IPS DF 6.9 (cell line): ENCODE measurements around the gene METTL22.

Experiments
- DNase-seq: peaks from one replicate; pipeline ENCODE4 v3.0.0-alpha.2; 2013; ENCODE audit warnings: low read depth, low spot score
- H3K27ac ChIP-seq: one replicate; pipeline ENCODE4 v1.5.1; 2013; ENCODE audit warnings: low read length, control low read depth
- H3K27me3 ChIP-seq: 2 replicates; pipeline ENCODE4 v1.6.1; 2013; ENCODE audit warnings: mild to moderate bottlenecking, low read length; ENCODE audit not compliant: control insufficient read depth, insufficient read depth
- H3K36me3 ChIP-seq: 2 replicates; pipeline ENCODE4 v1.6.1; 2013; ENCODE audit warnings: low read length; ENCODE audit not compliant: control insufficient read depth, insufficient read depth
- H3K4me1 ChIP-seq: 2 replicates; pipeline ENCODE4 v1.6.1; 2013; ENCODE audit warnings: low read length; ENCODE audit not compliant: control insufficient read depth, insufficient read depth
- H3K4me3 ChIP-seq: 2 replicates; pipeline ENCODE4 v1.5.1; 2013; ENCODE audit warnings: mild to moderate bottlenecking, low read length
- H3K9me3 ChIP-seq: 2 replicates; pipeline ENCODE4 v1.6.1; 2013; ENCODE audit warnings: low read length, inconsistent platforms; ENCODE audit not compliant: control insufficient read depth, insufficient read depth
- WGBS: extraction: QIAGEN DNeasy Blood & Tissue Kit; methylation state at CpG from one replicate; pipeline ENCODE4 v1.1.7; 2013; ENCODE audit warnings: mixed read lengths, missing lambda C conversion rate; ENCODE audit not compliant: insufficient read length, insufficient coverage; 5-methylcytosine and 5-hydroxymethylcytosine counted together

The METTL22 gene

GRCh38 chr16:8632675-8633182 lies 11.2 kb downstream of the METTL22 start:
- H3K4me1 ChIP-seq: no peaks in the 10 kb centered on the region
- WGBS: no CpG with 5 or more reads among the region's 5 CpGs
- H3K9me3 ChIP-seq: no peaks in the 10 kb centered on the region
- no peak overlapping the region for H3K27ac ChIP-seq
- no peaks in the 10 kb centered on the region for H3K27me3 ChIP-seq
- DNase-seq: no peak
- H3K36me3 ChIP-seq: peaks cover 30% of the 10 kb centered on the region
- H3K4me3 ChIP-seq: no peak overlapping the region

- Histone ChIP-seq H3K36me3 (peaks cover 28% of the 10 kb centered on the region; the same call in 1 of the 2 replicates), H3K27ac (no peak overlapping the region), H3K4me1 (no peaks in the 10 kb centered on the region), H3K9me3 (no peaks in the 10 kb centered on the region), H3K27me3 (no peaks in the 10 kb centered on the region), H3K4me3 (no peak overlapping the region)
- WGBS: no CpG with 5 or more reads among the region's 18 CpGs
- no peak for DNase-seq
Observed at GRCh38 chr16:8634991-8635736, 13.7 kb downstream of the METTL22 start.

- no peaks in the 10 kb centered on the region for H3K27me3 ChIP-seq
- no peak overlapping the region for H3K27ac ChIP-seq
- H3K9me3 ChIP-seq: no peaks in the 10 kb centered on the region
- peaks cover 48% of the 10 kb centered on the region for H3K36me3 ChIP-seq
- H3K4me1 ChIP-seq: no peaks in the 10 kb centered on the region
- WGBS: no CpG with 5 or more reads among the region's 13 CpGs
- DNase-seq: no peak
- no peak overlapping the region for H3K4me3 ChIP-seq
Observed at GRCh38 chr16:8639694-8640093, 18.2 kb downstream of the METTL22 start.

- Histone ChIP-seq H3K9me3 (no peaks in the 10 kb centered on the region), H3K36me3 (peaks cover 57% of the 10 kb centered on the region), H3K27me3 (no peaks in the 10 kb centered on the region), H3K4me3 (no peak overlapping the region), H3K4me1 (no peaks in the 10 kb centered on the region), H3K27ac (no peak overlapping the region)
- WGBS: no CpG with 5 or more reads among the region's 9 CpGs
- no peak for DNase-seq
Observed at GRCh38 chr16:8641671-8642070, 20.2 kb downstream of the METTL22 start.

- WGBS: no CpG with 5 or more reads among the region's 16 CpGs
- H3K4me3 ChIP-seq: no peak overlapping the region
- no peak for DNase-seq
- H3K27me3 ChIP-seq: no peaks in the 10 kb centered on the region
- H3K9me3 ChIP-seq: no peaks in the 10 kb centered on the region
- no peaks in the 10 kb centered on the region for H3K4me1 ChIP-seq
- no peak overlapping the region for H3K27ac ChIP-seq
- H3K36me3 ChIP-seq: peaks cover 62% of the 10 kb centered on the region
Observed at GRCh38 chr16:8642146-8642545, 20.6 kb downstream of the METTL22 start.

- Histone ChIP-seq H3K36me3 (peaks cover 61% of the 10 kb centered on the region), H3K27ac (no peak overlapping the region), H3K4me3 (no peak overlapping the region), H3K4me1 (no peaks in the 10 kb centered on the region), H3K9me3 (no peaks in the 10 kb centered on the region), H3K27me3 (no peaks in the 10 kb centered on the region)
- no CpG with 5 or more reads among the region's 29 CpGs for WGBS
- DNase-seq: no peak
Observed at GRCh38 chr16:8644211-8645140, 23.0 kb downstream of the METTL22 start.

GRCh38 chr16:8645141-8645521 lies 23.6 kb downstream of the METTL22 start:
- Histone ChIP-seq H3K36me3 (peaks cover 58% of the 10 kb centered on the region), H3K27me3 (no peaks in the 10 kb centered on the region), H3K27ac (no peak overlapping the region), H3K4me3 (no peak overlapping the region), H3K4me1 (no peaks in the 10 kb centered on the region), H3K9me3 (no peaks in the 10 kb centered on the region)
- DNase-seq: no peak
- WGBS: no CpG with 5 or more reads among the region's 11 CpGs

- Histone ChIP-seq H3K4me3 (no peak overlapping the region), H3K9me3 (no peaks in the 10 kb centered on the region), H3K27ac (no peak overlapping the region), H3K36me3 (peaks cover 57% of the 10 kb centered on the region), H3K4me1 (no peaks in the 10 kb centered on the region), H3K27me3 (no peaks in the 10 kb centered on the region)
- WGBS: no CpG with 5 or more reads among the region's 13 CpGs
- no peak for DNase-seq
Observed at GRCh38 chr16:8645831-8646230, 24.3 kb downstream of the METTL22 start.

GRCh38 chr16:8646326-8647053 lies 25.0 kb downstream of the METTL22 start:
- Histone ChIP-seq H3K27ac (no peak overlapping the region), H3K27me3 (no peaks in the 10 kb centered on the region), H3K4me1 (no peaks in the 10 kb centered on the region), H3K36me3 (peaks cover 52% of the 10 kb centered on the region), H3K4me3 (no peak overlapping the region), H3K9me3 (no peaks in the 10 kb centered on the region)
- WGBS: no CpG with 5 or more reads among the region's 13 CpGs
- DNase-seq: no peak

GRCh38 chr16:8647721-8648318 lies 26.3 kb downstream of the METTL22 start:
- Histone ChIP-seq H3K27me3 (no peaks in the 10 kb centered on the region), H3K4me3 (no peak overlapping the region), H3K9me3 (no peaks in the 10 kb centered on the region), H3K4me1 (no peaks in the 10 kb centered on the region), H3K36me3 (peaks cover 40% of the 10 kb centered on the region), H3K27ac (no peak overlapping the region)
- DNase-seq: no peak
- no CpG with 5 or more reads among the region's 9 CpGs for WGBS
